HL-60 (cell line): Measurements from ENCODE around the gene KCNH1.

ENCODE experiments used
- DNase-seq, 2 experiments: peaks; one replicate each; pipeline ENCODE4 v3.0.0-alpha.2; 2010 to 2020; ENCODE audit warnings: low read depth in 1 of 2, low spot score in 1 of 2
- H3K27ac ChIP-seq: fragments of 250-450 bp; sonication (Bioruptor Pico); replicated peaks from 2 replicates; pipeline ENCODE4 v1.5.1; 2020; ENCODE audit warnings: mild to moderate bottlenecking, moderate library complexity
- H3K27me3 ChIP-seq: fragments of 250-450 bp; sonication (Bioruptor Pico); 2 replicates; pipeline ENCODE4 v1.5.1; 2021; ENCODE audit warnings: mild to moderate bottlenecking, moderate library complexity; ENCODE audit not compliant: insufficient read depth, poor library complexity, severe bottlenecking
- H3K4me3 ChIP-seq: replicated peaks from 2 replicates; pipeline ENCODE4 v1.5.1; 2011; ENCODE audit warnings: mild to moderate bottlenecking, control low read depth, low read length; ENCODE audit not compliant: insufficient read depth
- GABPA ChIP-seq: IDR thresholded peaks from 2 replicates; pipeline ENCODE4 v1.6.1; 2012; ENCODE audit warnings: low read depth
- POLR2AphosphoS5 ChIP-seq: IDR thresholded peaks from 2 replicates; pipeline ENCODE4 v1.6.1; 2012; ENCODE audit warnings: low read depth
- SPI1 ChIP-seq: IDR thresholded peaks from 2 replicates; pipeline ENCODE4 v1.6.1; 2012; ENCODE audit warnings: low read depth, mild to moderate bottlenecking, borderline replicate concordance
- TF ChIP-seq, protein P1 (sequence below): IDR thresholded peaks from one replicate; pipeline ENCODE4 v1.5.1; 2011; ENCODE audit warnings: low read length, control low read depth, inconsistent platforms; ENCODE audit not compliant: insufficient read depth
- TF ChIP-seq, protein P2 (sequence below): IDR thresholded peaks from 2 replicates; pipeline ENCODE4 v1.6.1; 2012; ENCODE audit warnings: low read depth; ENCODE audit not compliant: insufficient replicate concordance

Gene KCNH1

DNA sequence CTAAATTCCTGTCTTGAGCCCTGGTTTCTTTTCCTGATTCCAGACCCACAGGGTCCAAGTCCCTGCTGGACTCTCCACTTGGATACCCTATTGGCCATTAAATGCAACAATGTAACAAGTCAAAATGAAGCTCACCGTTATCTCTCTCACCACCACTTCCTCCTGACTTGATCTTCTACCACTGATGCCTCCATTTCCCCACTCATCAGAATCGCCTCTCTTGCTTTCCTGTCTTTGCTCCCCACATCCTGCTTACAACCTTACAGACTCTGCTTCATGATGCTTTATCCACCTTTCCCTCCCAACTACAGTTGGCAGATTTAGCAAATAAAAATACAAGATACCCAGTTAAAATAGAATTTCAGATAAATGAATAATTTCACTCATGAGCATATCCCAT lies 343.8 kb downstream of the KCNH1 start:
- H3K27ac ChIP-seq = no peak overlapping the region
- H3K4me3 ChIP-seq = no peak overlapping the region
- TF ChIP-seq GABPA = no peak
- no peak for TF ChIP-seq POLR2AphosphoS5
- TF ChIP-seq, protein P1, sequence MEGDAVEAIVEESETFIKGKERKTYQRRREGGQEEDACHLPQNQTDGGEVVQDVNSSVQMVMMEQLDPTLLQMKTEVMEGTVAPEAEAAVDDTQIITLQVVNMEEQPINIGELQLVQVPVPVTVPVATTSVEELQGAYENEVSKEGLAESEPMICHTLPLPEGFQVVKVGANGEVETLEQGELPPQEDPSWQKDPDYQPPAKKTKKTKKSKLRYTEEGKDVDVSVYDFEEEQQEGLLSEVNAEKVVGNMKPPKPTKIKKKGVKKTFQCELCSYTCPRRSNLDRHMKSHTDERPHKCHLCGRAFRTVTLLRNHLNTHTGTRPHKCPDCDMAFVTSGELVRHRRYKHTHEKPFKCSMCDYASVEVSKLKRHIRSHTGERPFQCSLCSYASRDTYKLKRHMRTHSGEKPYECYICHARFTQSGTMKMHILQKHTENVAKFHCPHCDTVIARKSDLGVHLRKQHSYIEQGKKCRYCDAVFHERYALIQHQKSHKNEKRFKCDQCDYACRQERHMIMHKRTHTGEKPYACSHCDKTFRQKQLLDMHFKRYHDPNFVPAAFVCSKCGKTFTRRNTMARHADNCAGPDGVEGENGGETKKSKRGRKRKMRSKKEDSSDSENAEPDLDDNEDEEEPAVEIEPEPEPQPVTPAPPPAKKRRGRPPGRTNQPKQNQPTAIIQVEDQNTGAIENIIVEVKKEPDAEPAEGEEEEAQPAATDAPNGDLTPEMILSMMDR = no peak
- no peak for TF ChIP-seq SPI1
- TF ChIP-seq, protein P2, sequence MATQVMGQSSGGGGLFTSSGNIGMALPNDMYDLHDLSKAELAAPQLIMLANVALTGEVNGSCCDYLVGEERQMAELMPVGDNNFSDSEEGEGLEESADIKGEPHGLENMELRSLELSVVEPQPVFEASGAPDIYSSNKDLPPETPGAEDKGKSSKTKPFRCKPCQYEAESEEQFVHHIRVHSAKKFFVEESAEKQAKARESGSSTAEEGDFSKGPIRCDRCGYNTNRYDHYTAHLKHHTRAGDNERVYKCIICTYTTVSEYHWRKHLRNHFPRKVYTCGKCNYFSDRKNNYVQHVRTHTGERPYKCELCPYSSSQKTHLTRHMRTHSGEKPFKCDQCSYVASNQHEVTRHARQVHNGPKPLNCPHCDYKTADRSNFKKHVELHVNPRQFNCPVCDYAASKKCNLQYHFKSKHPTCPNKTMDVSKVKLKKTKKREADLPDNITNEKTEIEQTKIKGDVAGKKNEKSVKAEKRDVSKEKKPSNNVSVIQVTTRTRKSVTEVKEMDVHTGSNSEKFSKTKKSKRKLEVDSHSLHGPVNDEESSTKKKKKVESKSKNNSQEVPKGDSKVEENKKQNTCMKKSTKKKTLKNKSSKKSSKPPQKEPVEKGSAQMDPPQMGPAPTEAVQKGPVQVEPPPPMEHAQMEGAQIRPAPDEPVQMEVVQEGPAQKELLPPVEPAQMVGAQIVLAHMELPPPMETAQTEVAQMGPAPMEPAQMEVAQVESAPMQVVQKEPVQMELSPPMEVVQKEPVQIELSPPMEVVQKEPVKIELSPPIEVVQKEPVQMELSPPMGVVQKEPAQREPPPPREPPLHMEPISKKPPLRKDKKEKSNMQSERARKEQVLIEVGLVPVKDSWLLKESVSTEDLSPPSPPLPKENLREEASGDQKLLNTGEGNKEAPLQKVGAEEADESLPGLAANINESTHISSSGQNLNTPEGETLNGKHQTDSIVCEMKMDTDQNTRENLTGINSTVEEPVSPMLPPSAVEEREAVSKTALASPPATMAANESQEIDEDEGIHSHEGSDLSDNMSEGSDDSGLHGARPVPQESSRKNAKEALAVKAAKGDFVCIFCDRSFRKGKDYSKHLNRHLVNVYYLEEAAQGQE = no peak
- no peak for DNase-seq
- no peaks in the 10 kb centered on the region for H3K27me3 ChIP-seq

DNA sequence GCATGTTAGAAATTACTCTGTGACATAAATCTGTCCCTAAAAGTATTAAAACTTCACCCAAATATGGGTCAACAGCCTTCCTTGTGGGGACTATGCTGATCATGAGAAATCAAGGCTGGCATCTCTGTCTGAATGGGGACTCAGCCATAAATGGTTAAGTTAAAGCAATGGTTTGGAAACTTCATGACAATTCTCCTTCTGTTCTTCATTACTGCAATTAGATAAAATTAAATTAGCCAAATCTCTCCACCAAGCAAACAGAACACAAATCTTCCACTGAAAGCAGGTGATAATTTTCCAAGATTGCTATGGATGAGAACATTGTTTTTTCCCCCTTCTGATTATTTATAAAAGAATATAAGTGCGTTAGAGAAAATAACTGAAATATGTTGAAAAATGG lies 346.1 kb downstream of the KCNH1 start:
- H3K4me3 ChIP-seq = no peak overlapping the region
- no peak for DNase-seq
- no peak for TF ChIP-seq SPI1
- TF ChIP-seq, protein P1 = no peak
- no peak for TF ChIP-seq GABPA
- TF ChIP-seq, protein P2 = no peak
- TF ChIP-seq POLR2AphosphoS5 = no peak
- H3K27ac ChIP-seq = no peak overlapping the region
- H3K27me3 ChIP-seq = no peaks in the 10 kb centered on the region

DNA sequence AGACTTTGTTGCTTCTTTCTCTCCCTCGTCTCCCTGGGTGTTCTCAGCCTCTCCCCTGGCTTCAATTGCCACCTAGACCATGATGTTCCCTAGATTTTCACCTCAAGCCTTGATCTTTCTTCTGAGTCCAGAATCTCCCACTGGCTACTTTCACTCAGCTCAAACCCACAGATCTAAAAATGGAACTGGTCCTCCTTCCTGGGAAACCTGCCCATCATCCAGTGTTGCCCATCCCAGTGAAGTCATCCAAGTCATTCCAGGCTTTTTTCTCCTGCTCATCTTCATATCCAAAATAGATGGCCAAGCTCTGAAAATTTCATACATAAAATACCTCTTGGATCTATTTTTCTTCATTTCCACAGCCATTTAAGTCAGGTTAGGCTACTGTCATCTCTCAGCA lies 347.4 kb downstream of the KCNH1 start:
- DNase-seq = no peak
- TF ChIP-seq, protein P1 = no peak
- TF ChIP-seq POLR2AphosphoS5 (no peak), SPI1 (no peak), GABPA (no peak)
- TF ChIP-seq, protein P2 = no peak
- no peaks in the 10 kb centered on the region for H3K27me3 ChIP-seq
- H3K4me3 ChIP-seq = no peak overlapping the region
- no peak overlapping the region for H3K27ac ChIP-seq
